ENCODE measurements around the gene CEP78. TPM values are rescaled to one million over a fixed set of nuclear protein-coding genes. Genes with fewer than 3 reads are reported as not detected.

CEP78 gene
- polyA plus RNA-seq, 2 donors = 5.2 to 5.3 TPM

GRCh38 chr9:78298046-78298765 is 62.3 kb downstream of the CEP78 start:
- H3K4me3 ChIP-seq (ENCODE audit: low read depth in 1 of 2, low read length in 2 of 2) = peak overlapping the region; percentile 67 to 92
- H3K27ac ChIP-seq (ENCODE audit: low read depth in 2 of 2, low read length in 1 of 2) = no peak overlapping the region
- no peaks in the 10 kb centered on the region for H3K4me1 ChIP-seq (ENCODE audit: control insufficient read depth in 2 of 2, insufficient read depth in 2 of 2, low read length in 1 of 2)
- H3K36me3 ChIP-seq (ENCODE audit: control insufficient read depth in 2 of 2, insufficient read depth in 2 of 2, low read length in 1 of 2) = peaks cover 0 to 5% of the 10 kb centered on the region in 2 donors
- no peaks in the 10 kb centered on the region for H3K27me3 ChIP-seq (ENCODE audit: control insufficient read depth in 1 of 2, insufficient read depth in 2 of 2, low read length in 2 of 2)
- 4 to 7% methylated on average over 16 of the region's 16 CpGs for WGBS, 2 donors
- no peaks in the 10 kb centered on the region for H3K9me3 ChIP-seq (ENCODE audit: control insufficient read depth in 2 of 2, insufficient read depth in 1 of 2, low read depth in 1 of 2, low read length in 1 of 2)

GRCh38 chr9:78300209-78300608 is 64.3 kb downstream of the CEP78 start:
- Histone ChIP-seq H3K36me3 (ENCODE audit: control insufficient read depth in 2 of 2, insufficient read depth in 2 of 2, low read length in 1 of 2) (peaks cover 0 to 9% of the 10 kb centered on the region in 2 donors), H3K9me3 (ENCODE audit: control insufficient read depth in 2 of 2, insufficient read depth in 1 of 2, low read depth in 1 of 2, low read length in 1 of 2) (no peaks in the 10 kb centered on the region), H3K4me3 (ENCODE audit: low read depth in 1 of 2, low read length in 2 of 2) (no peak overlapping the region), H3K27ac (ENCODE audit: low read depth in 2 of 2, low read length in 1 of 2) (no peak overlapping the region), H3K27me3 (ENCODE audit: control insufficient read depth in 1 of 2, insufficient read depth in 2 of 2, low read length in 2 of 2) (no peaks in the 10 kb centered on the region), H3K4me1 (ENCODE audit: control insufficient read depth in 2 of 2, insufficient read depth in 2 of 2, low read length in 1 of 2) (no peaks in the 10 kb centered on the region)
- 84 to 92% methylated on average over 6 of the region's 6 CpGs for WGBS, 2 donors

DNA sequence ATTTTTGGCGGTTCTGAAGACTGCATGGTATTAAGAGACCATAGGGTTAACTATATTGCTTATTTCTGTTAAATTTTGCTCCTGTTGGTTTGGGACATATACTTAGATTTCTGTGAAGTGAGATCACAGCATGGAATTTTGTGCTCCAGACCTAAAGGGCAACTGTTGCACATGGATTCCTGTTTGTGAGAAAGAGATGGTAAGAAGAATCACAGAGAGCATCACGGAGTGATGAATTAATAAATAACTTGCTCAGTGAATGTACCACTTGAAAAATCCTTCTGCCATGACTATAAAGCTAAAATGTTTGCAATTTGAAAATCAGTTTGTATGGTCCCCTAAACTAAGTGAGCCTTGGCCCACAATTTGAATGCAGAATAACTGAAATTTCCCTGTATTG is 65.6 kb downstream of the CEP78 start:
- Histone ChIP-seq H3K36me3 (ENCODE audit: control insufficient read depth in 2 of 2, insufficient read depth in 2 of 2, low read length in 1 of 2) (peaks cover 8 to 16% of the 10 kb centered on the region in 2 donors), H3K9me3 (ENCODE audit: control insufficient read depth in 2 of 2, insufficient read depth in 1 of 2, low read depth in 1 of 2, low read length in 1 of 2) (no peaks in the 10 kb centered on the region), H3K27me3 (ENCODE audit: control insufficient read depth in 1 of 2, insufficient read depth in 2 of 2, low read length in 2 of 2) (no peaks in the 10 kb centered on the region), H3K4me3 (ENCODE audit: low read depth in 1 of 2, low read length in 2 of 2) (no peak overlapping the region), H3K27ac (ENCODE audit: low read depth in 2 of 2, low read length in 1 of 2) (no peak overlapping the region), H3K4me1 (ENCODE audit: control insufficient read depth in 2 of 2, insufficient read depth in 2 of 2, low read length in 1 of 2) (no peaks in the 10 kb centered on the region)
- WGBS, 2 donors = 91 to 95% methylated on average over 2 of the region's 2 CpGs

GRCh38 chr9:78303377-78304062 is 67.6 kb downstream of the CEP78 start:
- no peak overlapping the region for H3K4me3 ChIP-seq (ENCODE audit: low read depth in 1 of 2, low read length in 2 of 2)
- no peaks in the 10 kb centered on the region for H3K4me1 ChIP-seq (ENCODE audit: control insufficient read depth in 2 of 2, insufficient read depth in 2 of 2, low read length in 1 of 2)
- no peak overlapping the region for H3K27ac ChIP-seq (ENCODE audit: low read depth in 2 of 2, low read length in 1 of 2)
- WGBS, 2 donors = 84 to 97% methylated on average over 3 of the region's 3 CpGs
- peaks cover 11 to 17% of the 10 kb centered on the region in 2 donors for H3K36me3 ChIP-seq (ENCODE audit: control insufficient read depth in 2 of 2, insufficient read depth in 2 of 2, low read length in 1 of 2)
- no peaks in the 10 kb centered on the region for H3K27me3 ChIP-seq (ENCODE audit: control insufficient read depth in 1 of 2, insufficient read depth in 2 of 2, low read length in 2 of 2)
- H3K9me3 ChIP-seq (ENCODE audit: control insufficient read depth in 2 of 2, insufficient read depth in 1 of 2, low read depth in 1 of 2, low read length in 1 of 2) = no peaks in the 10 kb centered on the region

DNA sequence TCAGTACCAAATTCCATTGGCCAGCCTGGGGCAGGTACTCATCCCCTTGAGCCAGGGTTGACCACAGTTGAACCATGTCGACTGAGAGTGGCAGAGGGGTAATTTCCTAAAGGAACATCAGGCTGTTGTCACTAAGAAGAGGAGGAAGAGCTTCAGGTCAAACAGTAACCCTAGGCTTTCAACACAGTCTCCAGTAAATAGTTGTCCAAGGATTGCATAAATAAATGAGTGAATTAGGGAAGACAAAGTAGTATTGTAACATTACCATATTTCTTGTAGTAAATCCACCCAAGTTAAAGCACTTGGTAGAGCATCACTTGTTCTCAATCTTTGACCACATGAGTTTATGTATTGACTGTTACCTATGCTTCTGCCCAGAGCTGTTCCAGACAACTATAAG is 68.5 kb downstream of the CEP78 start:
- Histone ChIP-seq H3K4me1 (ENCODE audit: control insufficient read depth in 2 of 2, insufficient read depth in 2 of 2, low read length in 1 of 2) (no peaks in the 10 kb centered on the region), H3K36me3 (ENCODE audit: control insufficient read depth in 2 of 2, insufficient read depth in 2 of 2, low read length in 1 of 2) (peaks cover 11 to 17% of the 10 kb centered on the region in 2 donors), H3K27ac (ENCODE audit: low read depth in 2 of 2, low read length in 1 of 2) (no peak overlapping the region), H3K4me3 (ENCODE audit: low read depth in 1 of 2, low read length in 2 of 2) (no peak overlapping the region), H3K27me3 (ENCODE audit: control insufficient read depth in 1 of 2, insufficient read depth in 2 of 2, low read length in 2 of 2) (no peaks in the 10 kb centered on the region), H3K9me3 (ENCODE audit: control insufficient read depth in 2 of 2, insufficient read depth in 1 of 2, low read depth in 1 of 2, low read length in 1 of 2) (no peaks in the 10 kb centered on the region)
- WGBS, 2 donors = 86 to 90% methylated on average over 1 of the region's 1 CpG

GRCh38 chr9:78306222-78307076 is 70.6 kb downstream of the CEP78 start:
- no peaks in the 10 kb centered on the region for H3K4me1 ChIP-seq (ENCODE audit: control insufficient read depth in 2 of 2, insufficient read depth in 2 of 2, low read length in 1 of 2)
- H3K27ac ChIP-seq (ENCODE audit: low read depth in 2 of 2, low read length in 1 of 2) = no peak overlapping the region
- H3K36me3 ChIP-seq (ENCODE audit: control insufficient read depth in 2 of 2, insufficient read depth in 2 of 2, low read length in 1 of 2) = peaks cover 15 to 17% of the 10 kb centered on the region in 2 donors
- 70 to 89% methylated on average over 16 of the region's 16 CpGs for WGBS, 2 donors
- no peaks in the 10 kb centered on the region for H3K27me3 ChIP-seq (ENCODE audit: control insufficient read depth in 1 of 2, insufficient read depth in 2 of 2, low read length in 2 of 2)
- no peaks in the 10 kb centered on the region for H3K9me3 ChIP-seq (ENCODE audit: control insufficient read depth in 2 of 2, insufficient read depth in 1 of 2, low read depth in 1 of 2, low read length in 1 of 2)
- H3K4me3 ChIP-seq (ENCODE audit: low read depth in 1 of 2, low read length in 2 of 2) = no peak overlapping the region

DNA sequence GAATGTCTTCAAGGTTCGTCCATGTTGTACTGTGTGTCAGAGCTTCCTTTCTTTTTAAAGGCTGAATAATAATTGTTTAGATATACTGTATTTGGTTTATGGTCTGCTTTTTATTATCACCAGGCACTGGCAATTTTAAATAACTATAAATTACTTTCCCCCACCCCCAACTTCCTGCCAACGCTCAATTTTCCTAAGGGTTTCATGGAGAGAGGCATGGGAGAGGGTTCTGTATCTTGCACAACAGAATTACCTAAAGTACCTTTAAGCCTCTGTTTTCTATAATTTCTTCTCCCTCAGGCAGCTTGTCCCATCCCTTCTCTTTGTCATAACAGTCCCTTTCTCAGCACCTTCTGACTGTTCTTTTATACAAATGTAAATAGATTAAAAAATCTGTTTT is 71.5 kb downstream of the CEP78 start:
- peaks cover 12 to 17% of the 10 kb centered on the region in 2 donors for H3K36me3 ChIP-seq (ENCODE audit: control insufficient read depth in 2 of 2, insufficient read depth in 2 of 2, low read length in 1 of 2)
- no peaks in the 10 kb centered on the region for H3K9me3 ChIP-seq (ENCODE audit: control insufficient read depth in 2 of 2, insufficient read depth in 1 of 2, low read depth in 1 of 2, low read length in 1 of 2)
- H3K4me1 ChIP-seq (ENCODE audit: control insufficient read depth in 2 of 2, insufficient read depth in 2 of 2, low read length in 1 of 2) = no peaks in the 10 kb centered on the region
- 85% methylated on average over 2 of the region's 2 CpGs for WGBS, 2 donors
- no peak overlapping the region for H3K4me3 ChIP-seq (ENCODE audit: low read depth in 1 of 2, low read length in 2 of 2)
- H3K27ac ChIP-seq (ENCODE audit: low read depth in 2 of 2, low read length in 1 of 2) = no peak overlapping the region
- H3K27me3 ChIP-seq (ENCODE audit: control insufficient read depth in 1 of 2, insufficient read depth in 2 of 2, low read length in 2 of 2) = no peaks in the 10 kb centered on the region

DNA sequence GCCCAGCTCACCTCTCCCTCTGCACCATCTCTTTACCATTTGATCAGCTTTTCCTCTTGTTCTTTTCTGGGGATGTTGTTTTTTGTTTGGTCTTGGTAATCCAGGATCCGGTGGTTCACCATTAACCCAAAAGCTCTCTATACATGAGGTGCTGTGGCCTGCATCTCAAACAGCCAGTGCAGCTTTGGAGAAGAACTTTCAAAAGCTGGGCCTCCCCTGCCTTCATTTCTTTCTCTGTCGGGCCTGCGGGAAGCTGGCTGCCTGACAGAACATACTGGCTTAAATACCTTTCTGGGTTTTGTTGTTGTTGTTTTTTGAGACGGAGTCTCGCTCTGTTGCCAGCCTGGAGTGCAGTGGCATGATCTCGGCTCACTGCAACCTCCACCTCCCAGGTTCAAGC is 73.2 kb downstream of the CEP78 start:
- Histone ChIP-seq H3K4me1 (ENCODE audit: control insufficient read depth in 2 of 2, insufficient read depth in 2 of 2, low read length in 1 of 2) (no peaks in the 10 kb centered on the region), H3K27me3 (ENCODE audit: control insufficient read depth in 1 of 2, insufficient read depth in 2 of 2, low read length in 2 of 2) (no peaks in the 10 kb centered on the region), H3K36me3 (ENCODE audit: control insufficient read depth in 2 of 2, insufficient read depth in 2 of 2, low read length in 1 of 2) (peaks cover 8 to 17% of the 10 kb centered on the region in 2 donors), H3K27ac (ENCODE audit: low read depth in 2 of 2, low read length in 1 of 2) (no peak overlapping the region), H3K4me3 (ENCODE audit: low read depth in 1 of 2, low read length in 2 of 2) (no peak overlapping the region), H3K9me3 (ENCODE audit: control insufficient read depth in 2 of 2, insufficient read depth in 1 of 2, low read depth in 1 of 2, low read length in 1 of 2) (no peaks in the 10 kb centered on the region)
- WGBS, 2 donors = 71 to 87% methylated on average over 6 of the region's 6 CpGs

- H3K4me3 ChIP-seq (ENCODE audit: low read depth in 1 of 2, low read length in 2 of 2) = no peak overlapping the region
- no peak overlapping the region for H3K27ac ChIP-seq (ENCODE audit: low read depth in 2 of 2, low read length in 1 of 2)
- no peaks in the 10 kb centered on the region for H3K4me1 ChIP-seq (ENCODE audit: control insufficient read depth in 2 of 2, insufficient read depth in 2 of 2, low read length in 1 of 2)
- WGBS, 2 donors = 95% methylated on average over 5 of the region's 5 CpGs
- no peaks in the 10 kb centered on the region for H3K27me3 ChIP-seq (ENCODE audit: control insufficient read depth in 1 of 2, insufficient read depth in 2 of 2, low read length in 2 of 2)
- peaks cover 4 to 12% of the 10 kb centered on the region in 2 donors for H3K36me3 ChIP-seq (ENCODE audit: control insufficient read depth in 2 of 2, insufficient read depth in 2 of 2, low read length in 1 of 2)
- no peaks in the 10 kb centered on the region for H3K9me3 ChIP-seq (ENCODE audit: control insufficient read depth in 2 of 2, insufficient read depth in 1 of 2, low read depth in 1 of 2, low read length in 1 of 2)
These were observed 75.2 kb downstream of the CEP78 start for GRCh38 chr9:78311075-78311474.

Measured in esophagus (tissue), 2 donors.